Measurements from ENCODE around the gene MTOR.
"Not testable (repeated sequence)": the region's sequence is repeated elsewhere in the genome, so short reads cannot be mapped to it uniquely, and the experiment has no call there.

MTOR gene

GRCh38 chr1:11188381-11188780, 74.0 kb downstream of the MTOR start:
- TF ChIP-seq SPI1 (IDR thresholded peaks at IDR 0.05; ENCODE audit: low read depth, low read length), result no peak
- no peak for TF ChIP-seq POU2F2 (IDR thresholded peaks at IDR 0.05; ENCODE audit: low read depth, low read length)
- no peak for TF ChIP-seq POLR2A (IDR thresholded peaks at IDR 0.05; ENCODE audit: low read depth, low read length)
- DNase-seq (ENCODE audit: insufficient read length, low spot score) (no peak), FAIRE-seq (no peak)

DNA sequence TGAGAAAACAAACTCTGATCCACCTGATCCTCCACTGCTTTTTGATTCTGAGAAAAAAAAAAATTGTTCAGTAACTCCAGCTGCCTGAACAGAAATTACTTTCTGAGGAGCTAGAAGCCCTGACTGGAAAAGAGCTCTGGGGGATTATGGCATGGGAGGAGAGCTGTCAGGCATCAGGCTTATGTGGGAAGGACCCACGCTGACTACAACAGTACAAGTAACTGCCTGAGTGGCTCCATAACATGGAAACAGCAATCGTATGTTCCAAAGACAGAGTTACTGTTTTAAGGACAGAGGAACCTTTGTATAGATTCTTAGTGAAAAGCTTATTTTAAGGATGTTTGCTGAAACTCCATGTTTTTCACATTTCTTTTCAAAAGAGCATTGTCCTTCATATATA, 74.4 kb downstream of the MTOR start:
- TF ChIP-seq TAF1 (IDR thresholded peaks at IDR 0.05; ENCODE audit: low read depth, low read length) (no peak), POU2F2 (IDR thresholded peaks at IDR 0.05; ENCODE audit: low read depth, low read length) (no peak), SPI1 (IDR thresholded peaks at IDR 0.05; ENCODE audit: low read depth, low read length) (no peak), POLR2A (IDR thresholded peaks at IDR 0.05; ENCODE audit: low read depth, low read length) (no peak), POLR2AphosphoS5 (IDR thresholded peaks at IDR 0.05; ENCODE audit: low read depth, low read length) (no peak), PAX5 (IDR thresholded peaks at IDR 0.05; ENCODE audit: insufficient read depth, low read length, severe bottlenecking) (no peak)
- no peak for FAIRE-seq
- DNase-seq (ENCODE audit: insufficient read length, low spot score), result no peak

GRCh38 chr1:11187494-11187893, 74.9 kb downstream of the MTOR start:
- FAIRE-seq (no peak), DNase-seq (ENCODE audit: insufficient read length, low spot score) (no peak)
- TF ChIP-seq POU2F2 (IDR thresholded peaks at IDR 0.05; ENCODE audit: low read depth, low read length), result no peak
- TF ChIP-seq POLR2A (IDR thresholded peaks at IDR 0.05; ENCODE audit: low read depth, low read length), result no peak
- TF ChIP-seq SPI1 (IDR thresholded peaks at IDR 0.05; ENCODE audit: low read depth, low read length), result no peak
- TF ChIP-seq PAX5 (IDR thresholded peaks at IDR 0.05; ENCODE audit: insufficient read depth, low read length, severe bottlenecking), result no peak
- TF ChIP-seq POLR2AphosphoS5 (IDR thresholded peaks at IDR 0.05; ENCODE audit: low read depth, low read length), result no peak
- TF ChIP-seq TAF1 (IDR thresholded peaks at IDR 0.05; ENCODE audit: low read depth, low read length), result no peak

GRCh38 chr1:11187000-11187399, 75.4 kb downstream of the MTOR start:
- TF ChIP-seq POU2F2 (IDR thresholded peaks at IDR 0.05; ENCODE audit: low read depth, low read length), result no peak
- TF ChIP-seq SPI1 (IDR thresholded peaks at IDR 0.05; ENCODE audit: low read depth, low read length), result no peak
- TF ChIP-seq POLR2AphosphoS5 (IDR thresholded peaks at IDR 0.05; ENCODE audit: low read depth, low read length), result no peak
- TF ChIP-seq PAX5 (IDR thresholded peaks at IDR 0.05; ENCODE audit: insufficient read depth, low read length, severe bottlenecking), result no peak
- TF ChIP-seq POLR2A (IDR thresholded peaks at IDR 0.05; ENCODE audit: low read depth, low read length), result no peak
- TF ChIP-seq TAF1 (IDR thresholded peaks at IDR 0.05; ENCODE audit: low read depth, low read length), result no peak
- no peak for DNase-seq (ENCODE audit: insufficient read length, low spot score)
- no peak for FAIRE-seq

DNA sequence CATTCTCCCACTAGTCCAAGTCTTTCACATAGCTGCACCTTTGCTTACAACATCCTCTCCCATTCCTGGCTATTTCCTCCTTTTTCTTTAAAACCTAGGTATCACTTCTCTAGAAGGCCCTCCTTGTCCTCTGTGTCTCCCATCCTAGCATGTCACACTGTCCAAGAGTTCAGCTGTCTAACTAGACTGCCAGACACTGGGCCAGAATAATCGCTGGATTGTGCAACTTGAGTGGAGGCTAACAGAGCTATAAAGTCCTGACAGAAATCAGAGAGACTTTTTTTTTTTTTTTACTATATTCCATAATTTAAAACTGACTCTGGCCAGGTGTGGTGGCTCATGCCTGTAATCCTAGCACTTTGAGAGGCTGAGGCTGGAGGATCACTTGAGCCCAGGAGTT, 77.4 kb downstream of the MTOR start:
- DNase-seq (ENCODE audit: insufficient read length, low spot score) (no peak), FAIRE-seq (no peak)
- TF ChIP-seq TAF1 (IDR thresholded peaks at IDR 0.05; ENCODE audit: low read depth, low read length), result no peak
- no peak for TF ChIP-seq POLR2AphosphoS5 (IDR thresholded peaks at IDR 0.05; ENCODE audit: low read depth, low read length)
- no peak for TF ChIP-seq POU2F2 (IDR thresholded peaks at IDR 0.05; ENCODE audit: low read depth, low read length)
- no peak for TF ChIP-seq POLR2A (IDR thresholded peaks at IDR 0.05; ENCODE audit: low read depth, low read length)
- TF ChIP-seq SPI1 (IDR thresholded peaks at IDR 0.05; ENCODE audit: low read depth, low read length), result no peak
- no peak for TF ChIP-seq PAX5 (IDR thresholded peaks at IDR 0.05; ENCODE audit: insufficient read depth, low read length, severe bottlenecking)

- no peak for TF ChIP-seq POLR2A (IDR thresholded peaks at IDR 0.05; ENCODE audit: low read depth, low read length)
- TF ChIP-seq POLR2AphosphoS5 (IDR thresholded peaks at IDR 0.05; ENCODE audit: low read depth, low read length), result no peak
- no peak for TF ChIP-seq SPI1 (IDR thresholded peaks at IDR 0.05; ENCODE audit: low read depth, low read length)
- TF ChIP-seq PAX5 (IDR thresholded peaks at IDR 0.05; ENCODE audit: insufficient read depth, low read length, severe bottlenecking), result no peak
- no peak for TF ChIP-seq POU2F2 (IDR thresholded peaks at IDR 0.05; ENCODE audit: low read depth, low read length)
- no peak for TF ChIP-seq TAF1 (IDR thresholded peaks at IDR 0.05; ENCODE audit: low read depth, low read length)
- DNase-seq (ENCODE audit: insufficient read length, low spot score) (no peak), FAIRE-seq (no peak)
Measured at GRCh38 chr1:11182884-11183283, 79.5 kb downstream of the MTOR start.

- DNase-seq (ENCODE audit: insufficient read length, low spot score), result no peak
- FAIRE-seq, result peak; percentile 54
- TF ChIP-seq POLR2A (IDR thresholded peaks at IDR 0.05; ENCODE audit: low read depth, low read length), result no peak
Measured at GRCh38 chr1:11180342-11180744, 82.0 kb downstream of the MTOR start.

DNA sequence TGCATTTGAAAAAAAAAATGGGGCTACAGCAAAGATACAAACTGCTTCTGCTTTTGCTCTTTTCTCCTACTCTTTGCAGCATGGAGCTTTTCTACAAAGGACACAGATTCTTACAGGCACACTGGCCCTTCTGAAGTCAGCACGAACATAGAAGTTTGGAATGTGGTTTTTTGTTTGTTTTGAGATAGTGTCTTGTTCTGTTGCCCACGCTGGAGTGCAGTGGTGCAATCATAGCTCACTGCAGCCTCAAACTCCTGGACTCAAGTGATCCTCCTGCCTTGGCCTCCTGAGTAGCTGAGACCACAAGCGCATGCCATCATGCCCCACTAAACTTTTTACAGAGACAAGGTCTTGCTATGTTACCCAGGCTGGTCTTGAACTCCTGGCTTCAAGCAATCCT, 82.6 kb downstream of the MTOR start:
- FAIRE-seq; DNase-seq (ENCODE audit: insufficient read length, low spot score): not testable (repeated sequence)

DNA sequence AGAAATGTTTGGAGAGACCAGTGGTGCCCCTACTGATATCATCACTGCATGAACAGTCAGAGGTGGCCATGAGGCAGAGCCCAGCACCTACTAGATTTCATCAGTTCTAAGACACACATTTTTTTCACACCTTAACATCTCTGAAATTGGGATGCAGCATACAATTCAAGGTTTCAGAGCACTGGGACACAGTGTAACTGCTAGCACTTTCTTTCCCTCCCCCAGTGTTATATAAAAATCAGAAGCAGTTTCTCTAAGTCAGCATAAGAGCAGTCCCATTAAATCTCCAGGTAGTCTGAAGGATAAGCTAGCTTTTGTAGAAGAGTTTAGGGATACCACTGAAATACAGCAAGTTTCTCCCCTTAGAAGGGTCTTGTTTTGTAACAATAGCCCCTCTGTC, 83.2 kb downstream of the MTOR start:
- FAIRE-seq, result no peak
- no peak for TF ChIP-seq PAX5 (IDR thresholded peaks at IDR 0.05; ENCODE audit: insufficient read depth, low read length, severe bottlenecking)
- TF ChIP-seq POU2F2 (IDR thresholded peaks at IDR 0.05; ENCODE audit: low read depth, low read length), result no peak
- TF ChIP-seq TAF1 (IDR thresholded peaks at IDR 0.05; ENCODE audit: low read depth, low read length), result no peak
- no peak for TF ChIP-seq POLR2A (IDR thresholded peaks at IDR 0.05; ENCODE audit: low read depth, low read length)
- no peak for TF ChIP-seq SPI1 (IDR thresholded peaks at IDR 0.05; ENCODE audit: low read depth, low read length)
- no peak for TF ChIP-seq POLR2AphosphoS5 (IDR thresholded peaks at IDR 0.05; ENCODE audit: low read depth, low read length)

GRCh38 chr1:11178021-11179015, 84.0 kb downstream of the MTOR start:
- DNase-seq (ENCODE audit: insufficient read length, low spot score) (no peak), FAIRE-seq (no peak)
- TF ChIP-seq POLR2AphosphoS5 (IDR thresholded peaks at IDR 0.05; ENCODE audit: low read depth, low read length) (no peak), SPI1 (IDR thresholded peaks at IDR 0.05; ENCODE audit: low read depth, low read length) (no peak), POLR2A (IDR thresholded peaks at IDR 0.05; ENCODE audit: low read depth, low read length) (no peak), PAX5 (IDR thresholded peaks at IDR 0.05; ENCODE audit: insufficient read depth, low read length, severe bottlenecking) (no peak), POU2F2 (IDR thresholded peaks at IDR 0.05; ENCODE audit: low read depth, low read length) (no peak), TAF1 (IDR thresholded peaks at IDR 0.05; ENCODE audit: low read depth, low read length) (no peak)

More for the DNA sequence above, 83.2 kb downstream of the MTOR start:
- DNase-seq (ENCODE audit: insufficient read length, low spot score), result no peak
